GM10248 (cell line): ENCODE data around the gene GUCY2F.

Experiments used
- CTCF ChIA-PET: fragments of 300-600 bp; sonication (Branson Sonifier 250); formaldehyde crosslinking; extraction: SDS; loops from one replicate; lab custom pipeline; 2021; ENCODE audit warnings: antibody characterized with exemption; lab: Yijun Ruan, JAX
- POLR2A ChIA-PET: fragments of 350-650 bp; sonication (Branson Sonifier 250); formaldehyde crosslinking; extraction: SDS; loops from one replicate; lab custom pipeline; 2020; ENCODE audit warnings: antibody characterized with exemption; lab: Yijun Ruan, JAX
- DNase-seq: peaks from one replicate; pipeline ENCODE4 v3.0.0; 2012; ENCODE audit errors: extremely low spot score
- CTCF ChIP-seq: IDR thresholded peaks from 2 replicates; pipeline ENCODE4 v1.5.1; 2012; ENCODE audit warnings: mild to moderate bottlenecking, low read depth; ENCODE audit errors: extremely low read depth, missing control alignments, control extremely low read depth

The GUCY2F gene

GRCh38 chrX:109356684-109357083 is 125.2 kb downstream of the GUCY2F start:
- TF ChIP-seq CTCF, result no peak
- POLR2A ChIA-PET, result no interaction called here
- DNase-seq, result no peak
- CTCF ChIA-PET, result interaction anchor here (1.3 kb wide), 1 partner anchor 28 kb away, joined by 3 read pairs; no protein-coding TSS in a partner anchor

- CTCF ChIA-PET, result interaction anchor here (1.0 kb wide), 1 partner anchor 9 kb away, joined by 3 read pairs; no protein-coding TSS in a partner anchor
- no peak for DNase-seq
- POLR2A ChIA-PET, result no interaction called here
- TF ChIP-seq CTCF, result no peak
Observed at GRCh38 chrX:109352066-109352588, 129.8 kb downstream of the GUCY2F start.

- no peak for DNase-seq
- ChIA-PET CTCF (no interaction called here), POLR2A (no interaction called here)
- TF ChIP-seq CTCF, result no peak
Observed at GRCh38 chrX:109351557-109351956, 130.3 kb downstream of the GUCY2F start.

GRCh38 chrX:109350551-109350950 is 131.3 kb downstream of the GUCY2F start:
- no peak for TF ChIP-seq CTCF
- CTCF ChIA-PET, result interaction anchor here (1.1 kb wide), 1 partner anchor 8 kb away, joined by 3 read pairs; no protein-coding TSS in a partner anchor
- DNase-seq, result no peak
- POLR2A ChIA-PET, result no interaction called here

DNA sequence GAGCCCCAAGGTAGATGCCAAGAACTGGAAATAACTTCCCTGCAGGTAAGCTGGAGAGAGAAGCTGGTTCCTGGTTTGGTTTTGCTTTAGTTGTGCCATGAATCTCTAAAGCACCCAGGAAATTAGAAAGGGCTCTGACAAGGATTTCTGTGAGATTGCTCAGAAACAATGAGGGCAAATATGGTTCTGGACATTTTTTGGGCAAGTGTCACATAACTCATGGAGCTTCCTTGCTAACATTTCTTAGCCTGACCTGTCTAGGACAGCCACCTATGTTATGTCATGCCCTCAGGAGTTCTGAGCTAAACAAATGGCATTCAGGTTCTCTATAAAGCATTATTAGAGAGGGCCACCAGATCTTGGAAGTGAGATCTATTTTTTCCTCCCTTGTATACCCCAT is 131.8 kb downstream of the GUCY2F start:
- TF ChIP-seq CTCF, result no peak
- no peak for DNase-seq
- ChIA-PET CTCF (interaction anchor here (1.1 kb wide), 1 partner anchor 8 kb away, joined by 3 read pairs; no protein-coding TSS in a partner anchor), POLR2A (no interaction called here)

DNA sequence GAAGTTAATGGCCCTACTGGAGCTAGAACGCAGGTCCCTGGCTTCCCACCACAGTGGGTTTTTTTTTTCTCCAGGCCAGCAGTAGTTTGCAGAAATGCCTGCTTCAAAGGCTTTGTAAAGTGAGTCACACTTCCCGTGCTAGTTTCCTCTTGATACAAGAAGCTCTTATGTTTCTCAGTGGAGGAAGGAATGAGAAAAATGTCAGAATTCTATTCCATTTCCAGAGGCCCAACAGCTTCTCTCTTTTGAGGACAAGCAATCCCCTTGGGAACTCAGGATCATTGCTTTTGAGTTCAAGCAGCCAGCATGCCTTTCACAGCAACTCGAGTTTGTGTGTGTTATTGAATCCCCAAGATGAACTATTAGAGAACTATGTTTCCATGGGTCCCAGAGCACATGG is 134.3 kb downstream of the GUCY2F start:
- no peak for TF ChIP-seq CTCF
- ChIA-PET POLR2A (no interaction called here), CTCF (interaction anchor here (1.2 kb wide), 1 partner anchor 37 kb away, joined by 3 read pairs; no protein-coding TSS in a partner anchor)
- DNase-seq, result no peak
